HepG2 (cell line): Measurements from ENCODE around the gene KIF3A. TPM values are rescaled to one million over a fixed set of nuclear protein-coding genes. Genes with fewer than 3 reads are reported as not detected.

Source experiments
- ATAC-seq: fragments of 200-7000 bp; cut with Tn5 transposase; 3 replicates; pipeline ENCODE4 v1.9.1; 2020; ENCODE audit warnings: mild to moderate bottlenecking, moderate library complexity
- BruUV-seq: library from RNA; stranded (reverse); fragments of 400-500 nt; replicated peaks from 2 replicates; lab custom pipeline; 2021; lab: Mats Ljungman, UMichigan
- CTCF ChIA-PET: fragments of 300-600 bp; formaldehyde crosslinking; extraction: SDS; loops from one replicate; lab custom pipeline; 2021; ENCODE audit warnings: low total read pairs, inconsistent platforms, low intra/inter-chr PET ratio; lab: Yijun Ruan, JAX
- POLR2A ChIA-PET: fragments of 350-600 bp; sonication (Branson Sonifier 250); formaldehyde crosslinking; loops from one replicate; lab custom pipeline; 2020; ENCODE audit warnings: antibody characterized with exemption, inconsistent platforms; lab: Yijun Ruan, JAX
- DNase-seq: peaks from one replicate; pipeline ENCODE4 v3.0.0-alpha.2; 2015; ENCODE audit warnings: low spot score
- FAIRE-seq: peaks from 3 replicates; lab custom pipeline; 2011; peaks lifted over from hg19 to GRCh38; lab: Jason Lieb, UNC
- H2AFZ ChIP-seq: one replicate; pipeline ENCODE4 v1.6.1; 2011; ENCODE audit warnings: low read length, inconsistent platforms
- H3K27ac ChIP-seq: fragments of 300-600 bp; 3 replicates; pipeline ENCODE4 v1.8.0; 2011; ENCODE audit warnings: mixed run types, mild to moderate bottlenecking, mixed read lengths, low read length, inconsistent platforms; ENCODE audit not compliant: insufficient read depth; ENCODE audit errors: extremely low read length
- H3K27me3 ChIP-seq, 2 experiments: fragments of 200-600 bp in 1 of 2; 2 replicates in 1 of 2; 3 replicates in 1 of 2; pipeline versions ENCODE4 v1.6.0 to v1.8.0; 2011; ENCODE audit warnings: low read length in 2 of 2, mild to moderate bottlenecking in 2 of 2, moderate library complexity in 2 of 2, inconsistent platforms in 1 of 2; ENCODE audit not compliant: insufficient read depth in 2 of 2, control insufficient read depth in 1 of 2
- H3K36me3 ChIP-seq, 2 experiments: fragments of 200-600 bp in 1 of 2; replicated peaks in 1 of 2; 2 replicates in 1 of 2; 3 replicates in 1 of 2; pipeline versions ENCODE4 v1.5.1 to v1.8.0; 2011; ENCODE audit warnings: low read length in 2 of 2, inconsistent platforms in 1 of 2; ENCODE audit not compliant: insufficient read depth in 2 of 2, control insufficient read depth in 1 of 2
- H3K4me1 ChIP-seq: 2 replicates; pipeline ENCODE4 v1.5.1; 2012; ENCODE audit warnings: low read length, inconsistent platforms; ENCODE audit not compliant: insufficient read depth
- H3K4me2 ChIP-seq: 2 replicates; pipeline ENCODE4 v1.6.0; 2011; ENCODE audit warnings: low read depth, low read length, inconsistent platforms
- H3K4me3 ChIP-seq, 3 experiments: fragments of 200-600 bp in 1 of 3; sonication (generic), shearing (Covaris generic) in 1 of 3; replicated peaks in 1 of 3; 2 replicates each; pipeline ENCODE4 v1.5.1; 2011 to 2016; ENCODE audit warnings: low read length in 3 of 3, inconsistent platforms in 2 of 3, low read depth in 2 of 3, mild to moderate bottlenecking in 2 of 3, control low read depth in 1 of 3, mixed read lengths in 1 of 3; ENCODE audit not compliant: insufficient read depth in 1 of 3
- H3K79me2 ChIP-seq: one replicate; pipeline ENCODE4 v1.6.1; 2011; ENCODE audit warnings: low read length, inconsistent platforms; ENCODE audit not compliant: insufficient read depth
- H3K9ac ChIP-seq: 2 replicates; pipeline ENCODE4 v1.6.0; 2011; ENCODE audit warnings: mild to moderate bottlenecking, low read depth, low read length, inconsistent platforms; ENCODE audit not compliant: insufficient read depth
- H3K9me3 ChIP-seq: 2 replicates; pipeline ENCODE4 v1.5.1; 2012; ENCODE audit warnings: mild to moderate bottlenecking, low read length
- H4K20me1 ChIP-seq: 2 replicates; pipeline ENCODE4 v1.6.0; 2011; ENCODE audit warnings: inconsistent platforms, mild to moderate bottlenecking, low read length, moderate library complexity; ENCODE audit not compliant: insufficient read depth
- CBX1 ChIP-seq: IDR thresholded peaks from one replicate; pipeline ENCODE4 v1.6.1; 2016; ENCODE audit warnings: antibody characterized with exemption, low read depth
- E2F2 ChIP-seq: sonication (generic); formaldehyde crosslinking; IDR thresholded peaks from 2 replicates; pipeline ENCODE4 v1.4.0; 2020; ENCODE audit warnings: missing genetic modification reagents, borderline replicate concordance
- KAT7 ChIP-seq: IDR thresholded peaks from 2 replicates; pipeline ENCODE4 v1.6.1; 2018; ENCODE audit warnings: borderline replicate concordance, missing compliant biosample characterization
- NPAS2 ChIP-seq: sonication (generic); formaldehyde crosslinking; IDR thresholded peaks from 2 replicates; pipeline ENCODE4 v1.8.0; 2022; ENCODE audit warnings: mild to moderate bottlenecking, missing genetic modification reagents, borderline replicate concordance
- SMAD1 ChIP-seq: sonication (generic); formaldehyde crosslinking; IDR thresholded peaks from 2 replicates; pipeline ENCODE4 v1.4.0; 2020; ENCODE audit warnings: missing genetic modification reagents, low read depth, mild to moderate bottlenecking, borderline replicate concordance
- SRY ChIP-seq: sonication (generic); formaldehyde crosslinking; IDR thresholded peaks from 2 replicates; pipeline ENCODE4 v1.8.0; 2022; ENCODE audit warnings: mild to moderate bottlenecking, missing genetic modification reagents
- TOE1 ChIP-seq: sonication (generic); formaldehyde crosslinking; IDR thresholded peaks from 2 replicates; pipeline ENCODE4 v1.4.0; 2020; ENCODE audit warnings: mild to moderate bottlenecking, missing genetic modification reagents
- U2AF1 ChIP-seq: fragments of 200-400 bp; formaldehyde crosslinking; optimal IDR thresholded peaks from 2 replicates; pipeline ENCODE3; 2017; ENCODE audit warnings: mild to moderate bottlenecking, low read depth, low read length
- ZBTB26 ChIP-seq: IDR thresholded peaks from 2 replicates; pipeline ENCODE4 v1.6.1; 2016; ENCODE audit warnings: missing compliant biosample characterization, missing genetic modification reagents, borderline replicate concordance
- ZBTB44 ChIP-seq: sonication (generic); formaldehyde crosslinking; IDR thresholded peaks from 2 replicates; pipeline ENCODE4 v1.4.0; 2020; ENCODE audit warnings: missing genetic modification reagents
- ZNF124 ChIP-seq: sonication (generic); formaldehyde crosslinking; IDR thresholded peaks from 2 replicates; pipeline ENCODE4 v1.4.0; 2020; ENCODE audit warnings: missing genetic modification reagents
- ZNF207 ChIP-seq: fragments of 450-650 bp; IDR thresholded peaks from 2 replicates; pipeline ENCODE4 v1.6.1; 2016; ENCODE audit warnings: antibody characterized with exemption, borderline replicate concordance
- ZNF546 ChIP-seq: sonication (generic); formaldehyde crosslinking; conservative IDR thresholded peaks from 2 replicates; pipeline ENCODE4 v1.8.1; 2023; ENCODE audit warnings: mild to moderate bottlenecking, missing genetic modification reagents
- ZNF607 ChIP-seq: sonication (generic); formaldehyde crosslinking; IDR thresholded peaks from 2 replicates; pipeline ENCODE4 v1.5.1; 2020; ENCODE audit warnings: missing genetic modification reagents, mild to moderate bottlenecking, borderline replicate concordance
- ZNF841 ChIP-seq: sonication (generic); formaldehyde crosslinking; IDR thresholded peaks from 2 replicates; pipeline ENCODE4 v1.8.1; 2023; ENCODE audit warnings: missing genetic modification reagents, borderline replicate concordance
- WGBS: methylation state at CpG from one replicate; pipeline ENCODE4 v1.1.6; 2017; ENCODE audit warnings: low lambda C conversion rate; 5-methylcytosine and 5-hydroxymethylcytosine counted together
- in situ Hi-C: cut with HindIII; loops from 2 replicates; pipeline ENCODE4 v1.10.0; 2017; ENCODE audit warnings: low pct_unique_long_range_greater_than_20kb; ENCODE audit not compliant: extremely low pct_ligation_motif_present
- intact Hi-C: fragments of 100-400 bp; cut with micrococcal nuclease; formaldehyde crosslinking; loops from one replicate; pipeline ENCODE4 v1.10.0; 2022; ENCODE audit not compliant: unreplicated experiment
- polyA plus RNA-seq, 8 experiments: library from polyadenylated mRNA; depleted of rRNA in 3 of 8; stranded (reverse) in 7 of 8; unstranded in 1 of 8; fragments of >200 nt; fragmentation: Illumina TruSeq in 4 of 8; extraction: Trizol in 4 of 8; gene quantifications; 2 replicates each; pipeline versions ENCODE4 v1.2.1 to v1.2.3, GENCODE V29; 2011 to 2016; ENCODE audit warnings: low read depth in 4 of 8, missing spikeins in 1 of 8, mixed read lengths in 1 of 8; ENCODE audit not compliant: insufficient read depth in 1 of 8
- total RNA-seq, 5 experiments: library from RNA; depleted of rRNA; stranded (reverse); fragments of >200 nt; fragmentation: Illumina TruSeq; extraction: Trizol; gene quantifications; 2 replicates each; pipeline ENCODE4 v1.2.3, GENCODE V29; 2016; ENCODE audit warnings: low read depth in 1 of 5
- TF ChIP-seq, protein P1 (sequence below): sonication (generic); formaldehyde crosslinking; IDR thresholded peaks from 2 replicates; pipeline ENCODE4 v1.4.0; 2020; ENCODE audit warnings: missing genetic modification reagents, borderline replicate concordance

Gene KIF3A
- total and polyA plus RNA-seq, 2 of the 13 experiments (the other 11 are each of a cell fraction or from before 2014, with no cell fraction given), result 2.3 to 8.4 TPM

DNA sequence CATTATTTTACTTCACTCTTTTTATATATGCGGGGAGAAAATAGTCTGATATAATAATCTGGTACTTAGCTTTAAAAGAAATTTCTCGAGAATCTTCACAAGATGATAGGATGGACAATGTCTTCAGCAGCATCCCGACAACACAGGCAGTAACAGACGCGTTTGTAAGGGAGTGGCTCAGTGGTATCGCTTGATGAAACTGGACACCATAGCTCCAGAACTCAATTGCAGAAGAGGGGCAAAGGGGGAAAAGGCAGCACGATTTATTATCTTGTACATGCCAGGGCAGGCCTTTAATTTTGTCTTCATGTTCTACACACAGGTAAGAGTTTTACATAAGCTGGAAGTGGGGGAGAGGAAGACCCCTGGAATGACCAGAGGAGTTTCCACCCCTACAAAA, 47.8 kb downstream of the KIF3A start:
- BruUV-seq, result no TSS peak
- no peaks in the 10 kb centered on the region for H3K9me3 ChIP-seq
- FAIRE-seq (no peak), ATAC-seq (no peak), DNase-seq (no peak)
- no peaks in the 10 kb centered on the region for H4K20me1 ChIP-seq
- H3K4me1 ChIP-seq, result no peaks in the 10 kb centered on the region
- intact Hi-C loops (no loop called here), in situ Hi-C loops (no loop called here)
- H2AFZ ChIP-seq, result no peak overlapping the region
- TF ChIP-seq TOE1 (CRISPR knock-in tag), result no peak
- TF ChIP-seq ZNF546 (CRISPR knock-in tag), result no peak
- no peak for TF ChIP-seq ZNF124 (CRISPR knock-in tag)
- no peak for TF ChIP-seq CBX1
- TF ChIP-seq, protein P1, sequence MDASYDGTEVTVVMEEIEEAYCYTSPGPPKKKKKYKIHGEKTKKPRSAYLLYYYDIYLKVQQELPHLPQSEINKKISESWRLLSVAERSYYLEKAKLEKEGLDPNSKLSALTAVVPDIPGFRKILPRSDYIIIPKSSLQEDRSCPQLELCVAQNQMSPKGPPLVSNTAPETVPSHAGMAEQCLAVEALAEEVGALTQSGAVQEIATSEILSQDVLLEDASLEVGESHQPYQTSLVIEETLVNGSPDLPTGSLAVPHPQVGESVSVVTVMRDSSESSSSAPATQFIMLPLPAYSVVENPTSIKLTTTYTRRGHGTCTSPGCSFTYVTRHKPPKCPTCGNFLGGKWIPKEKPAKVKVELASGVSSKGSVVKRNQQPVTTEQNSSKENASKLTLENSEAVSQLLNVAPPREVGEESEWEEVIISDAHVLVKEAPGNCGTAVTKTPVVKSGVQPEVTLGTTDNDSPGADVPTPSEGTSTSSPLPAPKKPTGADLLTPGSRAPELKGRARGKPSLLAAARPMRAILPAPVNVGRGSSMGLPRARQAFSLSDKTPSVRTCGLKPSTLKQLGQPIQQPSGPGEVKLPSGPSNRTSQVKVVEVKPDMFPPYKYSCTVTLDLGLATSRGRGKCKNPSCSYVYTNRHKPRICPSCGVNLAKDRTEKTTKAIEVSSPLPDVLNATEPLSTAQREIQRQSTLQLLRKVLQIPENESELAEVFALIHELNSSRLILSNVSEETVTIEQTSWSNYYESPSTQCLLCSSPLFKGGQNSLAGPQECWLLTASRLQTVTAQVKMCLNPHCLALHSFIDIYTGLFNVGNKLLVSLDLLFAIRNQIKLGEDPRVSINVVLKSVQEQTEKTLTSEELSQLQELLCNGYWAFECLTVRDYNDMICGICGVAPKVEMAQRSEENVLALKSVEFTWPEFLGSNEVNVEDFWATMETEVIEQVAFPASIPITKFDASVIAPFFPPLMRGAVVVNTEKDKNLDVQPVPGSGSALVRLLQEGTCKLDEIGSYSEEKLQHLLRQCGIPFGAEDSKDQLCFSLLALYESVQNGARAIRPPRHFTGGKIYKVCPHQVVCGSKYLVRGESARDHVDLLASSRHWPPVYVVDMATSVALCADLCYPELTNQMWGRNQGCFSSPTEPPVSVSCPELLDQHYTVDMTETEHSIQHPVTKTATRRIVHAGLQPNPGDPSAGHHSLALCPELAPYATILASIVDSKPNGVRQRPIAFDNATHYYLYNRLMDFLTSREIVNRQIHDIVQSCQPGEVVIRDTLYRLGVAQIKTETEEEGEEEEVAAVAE, result no peak
- no peak for TF ChIP-seq ZBTB44 (CRISPR knock-in tag)
- TF ChIP-seq ZNF607 (CRISPR knock-in tag), result no peak
- no peak for TF ChIP-seq SRY (CRISPR knock-in tag)
- no peak for TF ChIP-seq NPAS2 (CRISPR knock-in tag)
- TF ChIP-seq ZNF841, result no peak
- no peak for TF ChIP-seq E2F2 (CRISPR knock-in tag)
- no peak for TF ChIP-seq ZBTB26
- TF ChIP-seq ZNF207, result no peak
- TF ChIP-seq SMAD1 (CRISPR knock-in tag), result no peak
- TF ChIP-seq U2AF1, result no peak
- no peak for TF ChIP-seq KAT7 (CRISPR knock-in tag)
- WGBS, result 90% methylated on average over 7 of the region's 7 CpGs
- no peaks in the 10 kb centered on the region for H3K27me3 ChIP-seq
- H3K4me3 ChIP-seq, result no peak overlapping the region
- H3K9ac ChIP-seq, result no peak overlapping the region
- no peaks in the 10 kb centered on the region for H3K79me2 ChIP-seq
- no peak overlapping the region for H3K4me2 ChIP-seq
- POLR2A ChIA-PET, result no interaction called here
- H3K36me3 ChIP-seq, result no peaks in the 10 kb centered on the region
- no peak overlapping the region for H3K27ac ChIP-seq
- CTCF ChIA-PET, result no interaction called here
